Hepatocyte (in vitro differentiated cells): Measurements from ENCODE around the gene EIF3K. TPM values are rescaled to one million over a fixed set of nuclear protein-coding genes. Genes with fewer than 3 reads are reported as not detected.
"Not testable (repeated sequence)": the region's sequence is repeated elsewhere in the genome, so short reads cannot be mapped to it uniquely, and the experiment has no call there.

Source experiments
- DNase-seq: peaks from one replicate; pipeline ENCODE4 v3.0.0-alpha.2; 2016; ENCODE audit warnings: low spot score
- H2AFZ ChIP-seq: fragments of 200-600 bp; sonication (generic); 2 replicates; pipeline ENCODE4 v1.6.0; 2016; ENCODE audit warnings: antibody characterized with exemption, mild to moderate bottlenecking
- H3K27ac ChIP-seq: fragments of 200-600 bp; sonication (generic); 2 replicates; pipeline ENCODE4 v1.5.1; 2016; ENCODE audit warnings: mild to moderate bottlenecking
- H3K27me3 ChIP-seq: fragments of 200-600 bp; sonication (generic); 2 replicates; pipeline ENCODE4 v1.6.1; 2016
- H3K36me3 ChIP-seq: fragments of 200-600 bp; sonication (generic); replicated peaks from 2 replicates; pipeline ENCODE4 v1.5.1; 2016; ENCODE audit warnings: low read depth; ENCODE audit not compliant: insufficient read depth
- H3K4me1 ChIP-seq: fragments of 200-600 bp; sonication (generic); 2 replicates; pipeline ENCODE4 v1.5.1; 2016; ENCODE audit warnings: mild to moderate bottlenecking, moderate library complexity; ENCODE audit not compliant: insufficient read depth
- H3K4me2 ChIP-seq: fragments of 200-600 bp; sonication (generic); 2 replicates; pipeline ENCODE4 v1.6.0; 2016
- H3K4me3 ChIP-seq: fragments of 200-600 bp; sonication (generic); 2 replicates; pipeline ENCODE4 v1.5.1; 2016; ENCODE audit warnings: mild to moderate bottlenecking
- H3K79me2 ChIP-seq: fragments of 200-600 bp; sonication (generic); 2 replicates; pipeline ENCODE4 v1.6.0; 2017; ENCODE audit warnings: mild to moderate bottlenecking
- H3K9me2 ChIP-seq: fragments of 200-600 bp; sonication (generic); replicated peaks from 2 replicates; pipeline ENCODE4 v1.6.0; 2017; ENCODE audit warnings: mild to moderate bottlenecking; ENCODE audit not compliant: insufficient read depth
- H3K9me3 ChIP-seq: fragments of 200-600 bp; sonication (generic); 2 replicates; pipeline ENCODE4 v1.5.1; 2016; ENCODE audit warnings: low read depth, mild to moderate bottlenecking
- H4K20me1 ChIP-seq: fragments of 200-600 bp; sonication (generic); 2 replicates; pipeline ENCODE4 v1.6.0; 2016; ENCODE audit warnings: mild to moderate bottlenecking; ENCODE audit not compliant: insufficient read depth, poor library complexity, severe bottlenecking
- EZH2 ChIP-seq: fragments of 200-600 bp; sonication (generic); IDR thresholded peaks from 2 replicates; pipeline ENCODE4 v1.6.1; 2016; ENCODE audit warnings: antibody characterized with exemption, mild to moderate bottlenecking, borderline replicate concordance
- EZH2phosphoT487 ChIP-seq: fragments of 200-600 bp; sonication (generic); IDR thresholded peaks from one replicate; pipeline ENCODE4 v1.6.1; 2018; ENCODE audit warnings: antibody characterized with exemption, mild to moderate bottlenecking, low read depth, moderate library complexity; ENCODE audit not compliant: unreplicated experiment, severe bottlenecking
- WGBS: methylation state at CpG from one replicate; pipeline ENCODE4 v1.1.6; 2016; ENCODE audit warnings: low lambda C conversion rate; ENCODE audit errors: missing lambda C conversion rate; 5-methylcytosine and 5-hydroxymethylcytosine counted together
- polyA plus RNA-seq: library from polyadenylated mRNA; unstranded; fragments of >200 nt; fragmentation: Nextera tagmentation; extraction: Ambion mirVana; gene quantifications from 2 replicates; pipeline ENCODE4 v1.2.1, GENCODE V29; 2016
- total RNA-seq: library from RNA; depleted of rRNA; stranded (reverse); fragments of >200 nt; gene quantifications from 2 replicates; pipeline ENCODE4 v1.2.3, GENCODE V29; 2014
- TF ChIP-seq, protein P1 (sequence below): fragments of 200-600 bp; sonication (generic); IDR thresholded peaks from 2 replicates; pipeline ENCODE4 v1.5.1; 2016; ENCODE audit warnings: antibody characterized with exemption, mild to moderate bottlenecking; ENCODE audit not compliant: poor library complexity

Gene EIF3K
- total and polyA plus RNA-seq, 2 experiments from 2014 or later: 171 to 354 TPM

DNA sequence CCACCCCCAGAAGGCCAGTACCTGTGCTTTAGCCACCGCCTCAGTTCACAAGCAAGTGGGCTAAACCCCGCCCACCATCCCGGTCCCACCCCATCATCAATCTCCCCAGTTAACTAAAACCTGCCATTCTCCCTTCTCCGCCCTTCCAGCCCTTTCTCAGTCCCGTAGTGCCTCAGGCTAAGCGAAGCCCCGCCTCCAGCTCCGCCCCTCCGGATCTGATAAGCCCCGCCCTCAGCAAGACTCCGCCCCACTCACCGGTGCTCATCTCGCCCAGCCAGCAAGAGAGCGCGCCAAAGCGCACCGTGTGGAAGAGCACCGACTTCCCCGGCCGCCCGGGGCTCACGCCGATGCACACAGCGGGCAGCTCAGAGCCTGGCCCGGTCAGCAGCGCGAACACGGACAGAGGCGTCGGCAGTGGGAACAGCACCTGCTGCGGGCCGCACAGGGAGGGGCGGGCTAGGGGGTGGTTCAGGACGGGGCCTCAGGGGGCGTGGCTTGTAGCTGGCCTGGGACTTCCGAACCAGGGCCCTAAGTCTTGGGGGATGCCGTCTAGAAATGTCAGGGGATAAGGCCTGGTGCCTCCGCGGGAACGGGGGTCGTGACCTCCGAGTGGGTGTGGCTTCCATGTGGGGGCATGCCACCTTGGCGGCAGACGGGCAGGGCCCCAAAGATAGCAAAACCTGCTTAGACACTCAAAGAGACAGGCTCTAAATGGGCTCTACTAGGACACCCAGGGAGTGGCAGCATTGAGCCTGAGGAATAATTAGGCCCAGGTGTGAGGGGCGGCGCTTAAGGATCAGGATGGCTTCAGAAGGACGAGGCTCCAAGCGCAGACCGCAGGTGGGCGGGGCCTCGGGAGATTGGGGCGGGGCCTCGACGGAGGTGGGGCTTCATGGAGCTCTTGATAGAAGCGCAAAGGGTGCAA, 22.7 kb upstream of the EIF3K start:
- H3K4me1 ChIP-seq: no peaks in the 10 kb centered on the region
- H3K36me3 ChIP-seq: no peaks in the 10 kb centered on the region
- DNase-seq: peak; percentile 77
- H3K4me3 ChIP-seq: no peak overlapping the region
- H3K9me3 ChIP-seq: no peaks in the 10 kb centered on the region
- WGBS: 9% methylated on average over 49 of the region's 55 CpGs
- no peaks in the 10 kb centered on the region for H4K20me1 ChIP-seq
- no peaks in the 10 kb centered on the region for H3K9me2 ChIP-seq
- H3K27ac ChIP-seq: no peak overlapping the region
- H3K4me2 ChIP-seq: peak overlapping the region; percentile 76
- no peaks in the 10 kb centered on the region for H3K79me2 ChIP-seq
- no peaks in the 10 kb centered on the region for H3K27me3 ChIP-seq
- no peak for TF ChIP-seq EZH2
- H2AFZ ChIP-seq: no peak overlapping the region

DNA sequence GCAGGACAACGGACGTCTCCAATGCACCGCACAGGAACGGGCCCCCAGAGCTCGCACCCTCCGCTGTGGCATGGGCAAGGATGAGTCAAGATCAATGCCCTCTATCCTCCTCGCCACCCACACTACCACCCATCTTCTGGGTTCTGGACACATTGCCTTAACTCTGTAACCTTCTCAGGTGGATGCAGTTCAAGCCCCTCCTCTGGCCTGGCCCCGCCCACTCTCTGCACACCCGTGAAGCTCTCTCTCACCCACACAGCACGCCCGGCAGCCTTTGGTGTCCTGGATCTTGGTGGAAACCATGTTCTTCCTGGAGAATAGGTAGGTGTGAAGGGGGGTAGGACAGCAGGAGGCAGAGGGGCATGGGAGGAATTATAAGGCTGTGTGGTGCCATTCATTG, 21.9 kb upstream of the EIF3K start:
- Histone ChIP-seq H3K27ac (no peak overlapping the region), H3K4me3 (no peak overlapping the region), H2AFZ (no peak overlapping the region), H3K27me3 (no peaks in the 10 kb centered on the region), H3K79me2 (no peaks in the 10 kb centered on the region), H3K9me3 (no peaks in the 10 kb centered on the region), H3K4me1 (no peaks in the 10 kb centered on the region), H3K36me3 (no peaks in the 10 kb centered on the region), H3K4me2 (no peak overlapping the region), H4K20me1 (no peaks in the 10 kb centered on the region), H3K9me2 (no peaks in the 10 kb centered on the region)
- TF ChIP-seq, protein P1, sequence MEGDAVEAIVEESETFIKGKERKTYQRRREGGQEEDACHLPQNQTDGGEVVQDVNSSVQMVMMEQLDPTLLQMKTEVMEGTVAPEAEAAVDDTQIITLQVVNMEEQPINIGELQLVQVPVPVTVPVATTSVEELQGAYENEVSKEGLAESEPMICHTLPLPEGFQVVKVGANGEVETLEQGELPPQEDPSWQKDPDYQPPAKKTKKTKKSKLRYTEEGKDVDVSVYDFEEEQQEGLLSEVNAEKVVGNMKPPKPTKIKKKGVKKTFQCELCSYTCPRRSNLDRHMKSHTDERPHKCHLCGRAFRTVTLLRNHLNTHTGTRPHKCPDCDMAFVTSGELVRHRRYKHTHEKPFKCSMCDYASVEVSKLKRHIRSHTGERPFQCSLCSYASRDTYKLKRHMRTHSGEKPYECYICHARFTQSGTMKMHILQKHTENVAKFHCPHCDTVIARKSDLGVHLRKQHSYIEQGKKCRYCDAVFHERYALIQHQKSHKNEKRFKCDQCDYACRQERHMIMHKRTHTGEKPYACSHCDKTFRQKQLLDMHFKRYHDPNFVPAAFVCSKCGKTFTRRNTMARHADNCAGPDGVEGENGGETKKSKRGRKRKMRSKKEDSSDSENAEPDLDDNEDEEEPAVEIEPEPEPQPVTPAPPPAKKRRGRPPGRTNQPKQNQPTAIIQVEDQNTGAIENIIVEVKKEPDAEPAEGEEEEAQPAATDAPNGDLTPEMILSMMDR: no peak
- TF ChIP-seq EZH2phosphoT487 (no peak), EZH2 (no peak)
- no peak for DNase-seq
- 87% methylated on average over 11 of the region's 11 CpGs for WGBS

DNA sequence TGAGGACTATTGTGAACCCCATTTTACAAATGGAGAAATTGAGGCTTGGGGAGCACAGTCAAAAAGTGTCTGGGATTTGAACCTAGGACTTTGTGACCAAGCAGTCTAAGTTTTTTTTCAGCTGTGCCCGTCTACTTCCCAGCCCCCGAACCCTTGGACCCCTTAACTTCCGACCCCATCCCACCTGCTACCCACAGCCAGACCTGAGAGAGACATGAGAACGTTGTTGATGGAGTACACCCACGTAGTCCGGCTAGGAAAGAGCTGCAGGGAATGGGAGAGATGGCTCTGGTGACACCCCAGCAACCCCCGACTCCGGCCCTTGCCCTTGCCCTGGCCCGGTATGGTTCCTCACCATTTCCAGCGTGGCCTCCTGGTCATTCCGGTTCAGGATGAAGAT, 19.3 kb upstream of the EIF3K start:
- no peaks in the 10 kb centered on the region for H3K36me3 ChIP-seq
- no peaks in the 10 kb centered on the region for H3K79me2 ChIP-seq
- H3K9me3 ChIP-seq: no peaks in the 10 kb centered on the region
- no peak for DNase-seq
- H4K20me1 ChIP-seq: no peaks in the 10 kb centered on the region
- 95% methylated on average over 11 of the region's 11 CpGs for WGBS
- H3K27ac ChIP-seq: no peak overlapping the region
- TF ChIP-seq EZH2phosphoT487: no peak
- TF ChIP-seq, protein P1: no peak
- no peak for TF ChIP-seq EZH2
- no peaks in the 10 kb centered on the region for H3K27me3 ChIP-seq
- H3K9me2 ChIP-seq: no peaks in the 10 kb centered on the region
- H3K4me3 ChIP-seq: no peak overlapping the region
- H3K4me1 ChIP-seq: no peaks in the 10 kb centered on the region
- no peak overlapping the region for H3K4me2 ChIP-seq
- H2AFZ ChIP-seq: no peak overlapping the region

DNA sequence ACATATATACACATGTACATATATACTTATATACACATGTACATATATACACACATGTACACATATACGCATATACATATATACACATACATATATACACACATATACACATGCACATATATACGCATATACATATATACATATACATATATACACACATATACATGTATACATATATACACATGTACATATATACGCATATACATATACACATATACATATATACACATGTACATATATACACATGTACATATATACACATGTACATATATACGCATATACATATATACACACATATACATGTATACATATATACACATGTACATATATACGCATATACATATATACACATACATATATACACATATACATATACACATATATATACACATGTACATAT, 16.1 kb upstream of the EIF3K start:
- 95% methylated on average over 5 of the region's 5 CpGs for WGBS
- not testable (repeated sequence) for H3K4me2 ChIP-seq, H3K27ac ChIP-seq, H3K9me3 ChIP-seq, H3K79me2 ChIP-seq, H3K27me3 ChIP-seq, H3K4me3 ChIP-seq, H3K36me3 ChIP-seq, H3K9me2 ChIP-seq, DNase-seq, H4K20me1 ChIP-seq, H2AFZ ChIP-seq, H3K4me1 ChIP-seq
